ENCODE data around the gene MAJIN.
"Not testable (repeated sequence)": the region's sequence is repeated elsewhere in the genome, so short reads cannot be mapped to it uniquely, and the experiment has no call there.

Gene MAJIN

GRCh38 chr11:65013130-65013887 is 41.4 kb upstream of the MAJIN start:
- H3K9ac ChIP-seq (ENCODE audit: low read depth, low read length, poor library complexity), result peak overlapping the region; percentile 89
- peaks cover 13 to 19% of the 10 kb centered on the region in 2 donors for H3K36me3 ChIP-seq (replicated peaks in 1 of 2; ENCODE audit: control insufficient read depth in 2 of 2, insufficient read depth in 2 of 2, low read length in 2 of 2)
- no peak overlapping the region for H2BK15ac ChIP-seq (ENCODE audit: low read length)
- H3K27ac ChIP-seq (replicated peaks; ENCODE audit: low read length), result peak overlapping the region; percentile 97
- H3K14ac ChIP-seq (ENCODE audit: low read length), result no peak overlapping the region
- H3K4me2 ChIP-seq (ENCODE audit: insufficient read depth, low read length, poor library complexity, severe bottlenecking), result peak overlapping the region; percentile 99
- H3K4me3 ChIP-seq (ENCODE audit: low read length in 2 of 2), result peak overlapping the region; percentile 72 to 97
- no CpG with 5 or more reads among the region's 22 CpGs for WGBS, 2 donors (ENCODE audit: extremely low coverage in 2 of 2, insufficient read length in 2 of 2, insufficient replicate concordance in 1 of 2)
- H3K27me3 ChIP-seq (ENCODE audit: control insufficient read depth in 3 of 3, insufficient read depth in 3 of 3, low read depth in 1 of 3, low read length in 3 of 3), result no peaks in the 10 kb centered on the region
- H3K4me1 ChIP-seq (ENCODE audit: control insufficient read depth in 2 of 2, insufficient read depth in 1 of 2, low read depth in 1 of 2, low read length in 2 of 2), result peaks cover 0 to 2% of the 10 kb centered on the region in 2 donors
- no peak overlapping the region for H4K91ac ChIP-seq (ENCODE audit: low read depth, low read length, poor library complexity)
- peak; percentile 84 for DNase-seq (ENCODE audit: low spot score)
- H4K8ac ChIP-seq (ENCODE audit: low read depth, low read length), result peak overlapping the region; percentile 74
- H3K23ac ChIP-seq (ENCODE audit: low read depth, low read length, poor library complexity), result peak overlapping the region; percentile 70
- peak overlapping the region; percentile 100 for H2BK5ac ChIP-seq (ENCODE audit: low read length)
- H2AFZ ChIP-seq (ENCODE audit: low read length), result peak overlapping the region; percentile 99
- peak overlapping the region; percentile 98 for H3K18ac ChIP-seq (ENCODE audit: low read length)
- H2BK120ac ChIP-seq (ENCODE audit: low read depth, low read length), result peak overlapping the region; percentile 95
- H3K9me3 ChIP-seq (replicated peaks in 1 of 2; ENCODE audit: control insufficient read depth in 2 of 2, insufficient read depth in 1 of 2, low read depth in 1 of 2, low read length in 2 of 2), result peaks cover 0 to 8% of the 10 kb centered on the region in 2 donors
- H3K79me1 ChIP-seq (ENCODE audit: low read depth, low read length), result peaks cover 10% of the 10 kb centered on the region
- H3K4ac ChIP-seq (ENCODE audit: low read length), result no peak overlapping the region
- H2AK5ac ChIP-seq (ENCODE audit: low read depth, low read length), result peak overlapping the region; percentile 54
- H2BK12ac ChIP-seq (ENCODE audit: low read length), result no peak overlapping the region

- no peak overlapping the region for H2BK120ac ChIP-seq (ENCODE audit: low read depth, low read length)
- H3K14ac ChIP-seq (ENCODE audit: low read length), result no peak overlapping the region
- WGBS, 2 donors (ENCODE audit: extremely low coverage in 2 of 2, insufficient read length in 2 of 2, insufficient replicate concordance in 1 of 2), result no CpG with 5 or more reads among the region's 2 CpGs
- H3K23ac ChIP-seq (ENCODE audit: low read depth, low read length, poor library complexity), result no peak overlapping the region
- no peak for DNase-seq (ENCODE audit: low spot score)
- no peak overlapping the region for H4K8ac ChIP-seq (ENCODE audit: low read depth, low read length)
- H3K9ac ChIP-seq (ENCODE audit: low read depth, low read length, poor library complexity), result no peak overlapping the region
- no peak overlapping the region for H2AK5ac ChIP-seq (ENCODE audit: low read depth, low read length)
- no peak overlapping the region for H3K4ac ChIP-seq (ENCODE audit: low read length)
- H3K4me3 ChIP-seq (ENCODE audit: low read length in 2 of 2), result no peak overlapping the region
- no peaks in the 10 kb centered on the region for H3K27me3 ChIP-seq (ENCODE audit: control insufficient read depth in 3 of 3, insufficient read depth in 3 of 3, low read depth in 1 of 3, low read length in 3 of 3)
- H3K36me3 ChIP-seq (replicated peaks in 1 of 2; ENCODE audit: control insufficient read depth in 2 of 2, insufficient read depth in 2 of 2, low read length in 2 of 2), result no peaks in the 10 kb centered on the region
- H4K91ac ChIP-seq (ENCODE audit: low read depth, low read length, poor library complexity), result no peak overlapping the region
- peaks cover 0 to 3% of the 10 kb centered on the region in 2 donors for H3K4me1 ChIP-seq (ENCODE audit: control insufficient read depth in 2 of 2, insufficient read depth in 1 of 2, low read depth in 1 of 2, low read length in 2 of 2)
- no peaks in the 10 kb centered on the region for H3K79me1 ChIP-seq (ENCODE audit: low read depth, low read length)
- no peak overlapping the region for H3K27ac ChIP-seq (replicated peaks; ENCODE audit: low read length)
- H2AFZ ChIP-seq (ENCODE audit: low read length), result no peak overlapping the region
- no peak overlapping the region for H3K18ac ChIP-seq (ENCODE audit: low read length)
- H2BK12ac ChIP-seq (ENCODE audit: low read length), result no peak overlapping the region
- H3K9me3 ChIP-seq (replicated peaks in 1 of 2; ENCODE audit: control insufficient read depth in 2 of 2, insufficient read depth in 1 of 2, low read depth in 1 of 2, low read length in 2 of 2), result no peaks in the 10 kb centered on the region
- H2BK15ac ChIP-seq (ENCODE audit: low read length), result no peak overlapping the region
- no peak overlapping the region for H2BK5ac ChIP-seq (ENCODE audit: low read length)
- no peak overlapping the region for H3K4me2 ChIP-seq (ENCODE audit: insufficient read depth, low read length, poor library complexity, severe bottlenecking)
These were observed 37.0 kb upstream of the MAJIN start for GRCh38 chr11:65008873-65009272.

- no peak overlapping the region for H3K9ac ChIP-seq (ENCODE audit: low read depth, low read length, poor library complexity)
- H2BK5ac ChIP-seq (ENCODE audit: low read length), result no peak overlapping the region
- H3K4me3 ChIP-seq (ENCODE audit: low read length in 2 of 2), result no peak overlapping the region
- H3K14ac ChIP-seq (ENCODE audit: low read length), result no peak overlapping the region
- no CpG with 5 or more reads among the region's 7 CpGs for WGBS, 2 donors (ENCODE audit: extremely low coverage in 2 of 2, insufficient read length in 2 of 2, insufficient replicate concordance in 1 of 2)
- H2AFZ ChIP-seq (ENCODE audit: low read length), result no peak overlapping the region
- no peak overlapping the region for H4K8ac ChIP-seq (ENCODE audit: low read depth, low read length)
- H3K9me3 ChIP-seq (replicated peaks in 1 of 2; ENCODE audit: control insufficient read depth in 2 of 2, insufficient read depth in 1 of 2, low read depth in 1 of 2, low read length in 2 of 2), result no peaks in the 10 kb centered on the region
- H3K4me2 ChIP-seq (ENCODE audit: insufficient read depth, low read length, poor library complexity, severe bottlenecking), result no peak overlapping the region
- peaks cover 0 to 3% of the 10 kb centered on the region in 2 donors for H3K4me1 ChIP-seq (ENCODE audit: control insufficient read depth in 2 of 2, insufficient read depth in 1 of 2, low read depth in 1 of 2, low read length in 2 of 2)
- H3K18ac ChIP-seq (ENCODE audit: low read length), result no peak overlapping the region
- no peaks in the 10 kb centered on the region for H3K79me1 ChIP-seq (ENCODE audit: low read depth, low read length)
- DNase-seq (ENCODE audit: low spot score), result no peak
- H3K23ac ChIP-seq (ENCODE audit: low read depth, low read length, poor library complexity), result no peak overlapping the region
- no peak overlapping the region for H2BK120ac ChIP-seq (ENCODE audit: low read depth, low read length)
- H3K36me3 ChIP-seq (replicated peaks in 1 of 2; ENCODE audit: control insufficient read depth in 2 of 2, insufficient read depth in 2 of 2, low read length in 2 of 2), result no peaks in the 10 kb centered on the region
- H3K4ac ChIP-seq (ENCODE audit: low read length), result no peak overlapping the region
- peaks cover 0 to 4% (median 0%) of the 10 kb centered on the region in 3 experiments for H3K27me3 ChIP-seq (ENCODE audit: control insufficient read depth in 3 of 3, insufficient read depth in 3 of 3, low read depth in 1 of 3, low read length in 3 of 3)
- H3K27ac ChIP-seq (replicated peaks; ENCODE audit: low read length), result no peak overlapping the region
- no peak overlapping the region for H4K91ac ChIP-seq (ENCODE audit: low read depth, low read length, poor library complexity)
- no peak overlapping the region for H2AK5ac ChIP-seq (ENCODE audit: low read depth, low read length)
- H2BK15ac ChIP-seq (ENCODE audit: low read length), result no peak overlapping the region
- H2BK12ac ChIP-seq (ENCODE audit: low read length), result no peak overlapping the region
These were observed 36.1 kb upstream of the MAJIN start for GRCh38 chr11:65008016-65008415.

GRCh38 chr11:65003968-65004367 is 32.1 kb upstream of the MAJIN start:
- not testable (repeated sequence) for H2BK120ac ChIP-seq (ENCODE audit: low read depth, low read length); H2BK15ac ChIP-seq (ENCODE audit: low read length); H2BK12ac ChIP-seq (ENCODE audit: low read length); H3K27ac ChIP-seq (replicated peaks; ENCODE audit: low read length); DNase-seq (ENCODE audit: low spot score); H3K9me3 ChIP-seq (replicated peaks in 1 of 2; ENCODE audit: control insufficient read depth in 2 of 2, insufficient read depth in 1 of 2, low read depth in 1 of 2, low read length in 2 of 2); H2BK5ac ChIP-seq (ENCODE audit: low read length); H3K79me1 ChIP-seq (ENCODE audit: low read depth, low read length); H4K8ac ChIP-seq (ENCODE audit: low read depth, low read length); H3K18ac ChIP-seq (ENCODE audit: low read length); H3K23ac ChIP-seq (ENCODE audit: low read depth, low read length, poor library complexity); H3K4ac ChIP-seq (ENCODE audit: low read length); H3K14ac ChIP-seq (ENCODE audit: low read length); H3K27me3 ChIP-seq (ENCODE audit: control insufficient read depth in 3 of 3, insufficient read depth in 3 of 3, low read depth in 1 of 3, low read length in 3 of 3); H4K91ac ChIP-seq (ENCODE audit: low read depth, low read length, poor library complexity); H2AFZ ChIP-seq (ENCODE audit: low read length); H3K36me3 ChIP-seq (replicated peaks in 1 of 2; ENCODE audit: control insufficient read depth in 2 of 2, insufficient read depth in 2 of 2, low read length in 2 of 2); H3K4me3 ChIP-seq (ENCODE audit: low read length in 2 of 2); H3K9ac ChIP-seq (ENCODE audit: low read depth, low read length, poor library complexity); H3K4me1 ChIP-seq (ENCODE audit: control insufficient read depth in 2 of 2, insufficient read depth in 1 of 2, low read depth in 1 of 2, low read length in 2 of 2); H3K4me2 ChIP-seq (ENCODE audit: insufficient read depth, low read length, poor library complexity, severe bottlenecking); H2AK5ac ChIP-seq (ENCODE audit: low read depth, low read length)
- no CpG with 5 or more reads among the region's 3 CpGs for WGBS, 2 donors (ENCODE audit: extremely low coverage in 2 of 2, insufficient read length in 2 of 2, insufficient replicate concordance in 1 of 2)
